ENCODE data around the gene SKI. TPM values are rescaled to one million over a fixed set of nuclear protein-coding genes. Genes with fewer than 3 reads are reported as not detected.
"Not testable (repeated sequence)": the region's sequence is repeated elsewhere in the genome, so short reads cannot be mapped to it uniquely, and the experiment has no call there.

The SKI gene
- total RNA-seq, 1 donor from 2014 or later = 62.0 TPM

DNA sequence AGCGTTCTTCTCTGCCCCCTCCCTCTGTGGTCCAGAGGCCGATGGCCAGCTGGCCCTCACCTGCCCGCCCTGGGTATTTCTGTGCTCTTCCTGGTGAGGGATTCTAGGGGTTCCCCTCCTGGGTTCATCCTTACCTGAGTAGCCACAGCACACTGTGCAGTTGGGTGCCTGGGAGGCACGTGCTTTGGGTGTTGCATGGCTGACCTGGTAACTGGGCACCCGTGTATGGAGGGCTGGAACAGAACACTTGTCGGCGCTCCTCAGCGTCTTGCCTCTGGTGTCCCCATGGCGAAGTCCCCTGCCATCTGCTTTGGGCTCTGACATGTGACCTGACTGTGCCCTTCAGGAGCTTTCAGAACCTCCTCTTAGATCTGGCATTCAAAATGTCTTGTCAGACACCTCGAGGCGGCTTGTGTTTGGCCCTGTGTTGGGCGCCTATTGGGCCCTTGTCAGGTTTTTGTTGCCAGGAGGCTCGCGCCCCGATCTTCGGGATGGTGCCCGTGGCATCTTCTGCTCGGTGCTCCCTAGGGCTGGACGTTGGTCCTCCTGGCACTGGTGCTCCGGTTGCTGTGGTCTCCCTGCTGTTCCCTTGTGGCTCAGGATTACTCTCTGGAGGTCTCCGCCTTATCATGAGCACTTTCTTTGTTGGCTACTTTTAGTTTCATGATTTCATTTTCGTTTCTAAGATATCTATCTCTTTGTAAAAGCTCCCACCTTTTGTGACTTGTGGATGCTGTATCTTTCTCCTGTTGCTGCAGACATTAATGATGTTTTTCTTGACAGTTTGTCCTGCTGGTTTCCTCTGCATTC, 28.5 kb downstream of the SKI start:
- no peak for DNase-seq (ENCODE audit: low read depth, low spot score)
- no peaks in the 10 kb centered on the region for H3K9me3 Mint-ChIP-seq
- H3K36me3 Mint-ChIP-seq (ENCODE audit: low read depth) = peaks cover 14% of the 10 kb centered on the region
- peaks cover 46% of the 10 kb centered on the region for H3K4me1 Mint-ChIP-seq
- no peak overlapping the region for H3K4me3 Mint-ChIP-seq
- H3K27ac Mint-ChIP-seq (ENCODE audit: unreplicated experiment) = peak overlapping the region; percentile 93
- TF ChIP-seq CTCF (conservative IDR thresholded peaks at IDR 0.05) = no peak
- H3K27me3 Mint-ChIP-seq (ENCODE audit: low read depth) = no peaks in the 10 kb centered on the region

- Mint-ChIP-seq H3K36me3 (ENCODE audit: low read depth) (peaks cover 14% of the 10 kb centered on the region), H3K27me3 (ENCODE audit: low read depth) (no peaks in the 10 kb centered on the region), H3K4me3 (no peak overlapping the region), H3K27ac (ENCODE audit: unreplicated experiment) (peak overlapping the region; percentile 93), H3K9me3 (no peaks in the 10 kb centered on the region), H3K4me1 (peaks cover 44% of the 10 kb centered on the region)
- no peak for TF ChIP-seq CTCF (conservative IDR thresholded peaks at IDR 0.05)
- DNase-seq (ENCODE audit: low read depth, low spot score) = no peak
These were observed 29.1 kb downstream of the SKI start for GRCh38 chr1:2257245-2257627.

DNA sequence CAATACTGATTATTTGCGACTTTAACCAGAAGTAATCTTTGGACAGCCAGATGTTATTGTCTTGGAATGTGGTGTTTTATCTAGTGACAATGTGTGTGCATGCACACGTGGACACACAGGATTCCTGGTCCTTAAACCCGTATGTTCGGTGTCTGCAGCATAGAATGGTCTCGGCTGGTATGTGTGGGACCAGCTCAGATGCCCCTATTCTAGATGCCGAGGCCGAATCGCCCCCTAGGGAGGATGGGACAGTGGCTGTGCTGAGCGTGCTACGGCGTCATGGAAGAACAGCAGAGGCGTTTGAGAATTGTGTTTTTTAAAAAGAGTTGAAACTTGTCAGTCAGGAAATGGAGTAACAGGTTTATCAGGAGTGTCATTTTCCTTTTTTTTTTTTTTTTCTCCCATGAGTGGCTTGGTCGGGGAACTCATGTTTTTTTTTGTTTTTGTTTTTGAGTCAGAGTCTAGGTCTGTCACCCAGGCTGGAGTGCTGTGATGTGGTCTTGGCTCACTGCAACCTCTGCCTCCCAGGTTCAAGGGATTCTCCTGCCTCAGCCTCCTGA, 30.1 kb downstream of the SKI start:
- no peak overlapping the region for H3K4me3 Mint-ChIP-seq
- H3K36me3 Mint-ChIP-seq (ENCODE audit: low read depth) = peaks cover 10% of the 10 kb centered on the region
- peaks cover 41% of the 10 kb centered on the region for H3K4me1 Mint-ChIP-seq
- DNase-seq (ENCODE audit: low read depth, low spot score) = no peak
- no peak for TF ChIP-seq CTCF (conservative IDR thresholded peaks at IDR 0.05)
- H3K27ac Mint-ChIP-seq (ENCODE audit: unreplicated experiment) = no peak overlapping the region
- no peaks in the 10 kb centered on the region for H3K27me3 Mint-ChIP-seq (ENCODE audit: low read depth)
- no peaks in the 10 kb centered on the region for H3K9me3 Mint-ChIP-seq

DNA sequence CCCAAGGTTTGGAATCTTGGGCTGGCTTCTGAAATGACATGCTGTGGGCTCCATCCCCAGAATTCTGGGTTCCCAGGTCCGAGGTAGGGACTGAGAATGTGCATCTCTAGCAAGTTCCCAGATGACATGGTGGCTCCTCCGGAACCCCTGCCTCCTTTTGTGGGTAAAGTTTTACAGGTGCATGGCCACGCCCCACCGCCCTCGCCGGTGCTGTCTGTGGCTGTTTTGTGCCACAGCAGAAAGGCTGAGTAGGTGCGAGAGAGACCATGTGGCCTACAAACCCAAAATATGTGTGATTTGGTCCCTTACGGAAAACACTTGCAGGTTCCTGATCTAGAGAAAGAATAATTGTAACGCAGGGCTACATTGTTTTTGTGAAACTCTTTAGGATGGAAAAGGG, 30.9 kb downstream of the SKI start:
- Mint-ChIP-seq H3K27me3 (ENCODE audit: low read depth) (no peaks in the 10 kb centered on the region), H3K27ac (ENCODE audit: unreplicated experiment) (no peak overlapping the region), H3K9me3 (no peaks in the 10 kb centered on the region), H3K4me3 (no peak overlapping the region), H3K4me1 (peaks cover 41% of the 10 kb centered on the region), H3K36me3 (ENCODE audit: low read depth) (peaks cover 7% of the 10 kb centered on the region)
- no peak for TF ChIP-seq CTCF (conservative IDR thresholded peaks at IDR 0.05)
- DNase-seq (ENCODE audit: low read depth, low spot score) = no peak

DNA sequence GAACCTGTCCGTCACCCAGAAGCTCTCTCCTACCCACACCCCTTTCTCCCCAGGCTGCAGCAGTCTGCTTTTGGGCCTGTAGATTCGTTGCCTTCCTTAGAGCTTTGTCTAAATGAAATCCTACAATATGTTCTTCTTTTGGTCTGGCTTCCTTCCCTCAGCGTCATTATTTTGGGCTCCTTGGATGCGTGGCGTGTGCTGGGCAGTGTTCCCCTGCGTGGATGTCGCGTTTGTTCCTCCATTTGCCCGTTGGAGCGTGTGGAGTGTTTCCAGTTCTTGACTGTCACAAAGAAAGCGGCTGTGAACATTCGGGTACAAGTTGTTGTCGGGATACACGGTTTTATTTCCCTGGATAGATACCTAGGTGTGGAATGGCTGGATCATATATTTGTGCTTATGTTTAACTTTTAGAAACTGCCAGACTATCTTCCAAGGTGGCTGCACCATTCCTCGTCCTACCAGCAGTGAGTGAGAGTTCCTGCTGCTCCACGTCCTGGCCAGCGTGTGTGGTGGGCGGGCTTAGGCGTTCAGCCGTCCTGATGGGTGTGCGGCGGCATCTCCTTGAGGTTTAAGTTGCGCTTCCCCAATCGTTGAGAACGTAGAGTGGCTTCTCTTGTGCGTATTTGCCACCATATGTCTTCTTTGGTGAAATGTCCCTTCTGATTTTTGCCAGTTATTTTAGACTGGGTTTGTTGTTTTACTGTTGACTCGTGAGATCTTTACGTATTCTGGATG, 31.7 kb downstream of the SKI start:
- TF ChIP-seq CTCF (conservative IDR thresholded peaks at IDR 0.05) = no peak
- no peaks in the 10 kb centered on the region for H3K27me3 Mint-ChIP-seq (ENCODE audit: low read depth)
- peaks cover 4% of the 10 kb centered on the region for H3K36me3 Mint-ChIP-seq (ENCODE audit: low read depth)
- H3K4me3 Mint-ChIP-seq = no peak overlapping the region
- no peak for DNase-seq (ENCODE audit: low read depth, low spot score)
- peaks cover 38% of the 10 kb centered on the region for H3K4me1 Mint-ChIP-seq
- no peaks in the 10 kb centered on the region for H3K9me3 Mint-ChIP-seq
- no peak overlapping the region for H3K27ac Mint-ChIP-seq (ENCODE audit: unreplicated experiment)

DNA sequence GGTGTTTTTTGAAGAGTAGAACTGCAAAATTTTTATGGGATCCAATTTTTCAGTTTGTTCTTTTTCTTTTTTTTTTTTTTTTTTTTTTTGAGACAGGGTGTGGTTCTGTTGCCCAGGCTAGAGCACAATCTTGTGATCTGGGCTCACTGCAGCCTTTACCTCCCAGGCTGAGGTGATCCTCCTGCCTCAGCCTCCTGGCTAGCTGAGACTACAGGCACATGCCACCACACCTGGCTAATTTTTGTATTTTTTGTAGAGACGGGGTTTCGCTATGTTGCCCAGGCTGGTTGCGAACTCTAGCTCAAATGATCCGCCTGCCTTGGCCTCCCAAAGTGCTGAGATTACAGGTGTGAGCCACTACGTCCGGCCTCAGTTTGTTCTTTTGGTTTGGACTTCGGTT, 32.4 kb downstream of the SKI start:
- H3K36me3 Mint-ChIP-seq (ENCODE audit: low read depth); H3K27ac Mint-ChIP-seq (ENCODE audit: unreplicated experiment); H3K9me3 Mint-ChIP-seq; H3K4me3 Mint-ChIP-seq; H3K27me3 Mint-ChIP-seq (ENCODE audit: low read depth); DNase-seq (ENCODE audit: low read depth, low spot score): not testable (repeated sequence)
- H3K4me1 Mint-ChIP-seq = peaks cover 44% of the 10 kb centered on the region

Measured in neural crest cell (in vitro differentiated cells).